Uterus (tissue), 4 donors: ENCODE measurements around the gene SFXN3. TPM values are rescaled to one million over a fixed set of nuclear protein-coding genes. Genes with fewer than 3 reads are reported as not detected.

Experiments
- total RNA-seq, 4 donors: library from RNA; depleted of rRNA in 3 of 4; stranded (reverse); fragments of >200 nt in 3 of 4; gene quantifications; one replicate each; pipeline versions ENCODE4 v1.1.0 to v1.2.4, GENCODE V29; 2014 to 2023
- donor health status: DM: yes; HTN: yes; CAD: no.

The SFXN3 gene
- total RNA-seq, 4 donors from 2014 or later: 34.6 to 161 (median 58.1) TPM

Other genes starting within 250 kb of the SFXN3 start
- 100 to 1,000 TPM in 1 of 4 donors, 10 to 100 TPM in 3; 27.9 to 102 (median 59.9) TPM for gene SLF2, start 118.3 kb upstream of the SFXN3 start, total RNA-seq
- 10 to 100 TPM in 1 of 4 donors, 1 to 10 TPM in 3; 2.6 to 10.3 (median 4.2) TPM for gene SEMA4G, start 61.7 kb upstream of the SFXN3 start, total RNA-seq
- gene MRPL43, start 43.7 kb upstream of the SFXN3 start, total RNA-seq: 100 to 1,000 TPM in 1 of 4 donors, 10 to 100 TPM in 3; 36.9 to 134 (median 51.8) TPM
- gene TWNK, start 43.7 kb upstream of the SFXN3 start, total RNA-seq: 10 to 100 TPM in 1 of 4 donors, 1 to 10 TPM in 2, under 1 TPM in 1; 0.51 to 11.8 (median 6.2) TPM
- gene LZTS2, start 31.4 kb upstream of the SFXN3 start, total RNA-seq: 100 to 1,000 TPM in 2 of 4 donors, 10 to 100 TPM in 2; 51.5 to 123 (median 85.2) TPM
- gene PDZD7, start 105 bp upstream of the SFXN3 start, total RNA-seq: 1 to 10 TPM in 1 of 4 donors, under 1 TPM in 2, not detected in 1; under 0.01 to 1.3 (median 0.61) TPM
- gene KAZALD1, start 30.8 kb downstream of the SFXN3 start, total RNA-seq: 10 to 100 TPM in 1 of 4 donors, 1 to 10 TPM in 1, under 1 TPM in 1, not detected in 1; 0.26 to 34.6 (median 6.3) TPM
- not detected for gene TLX1, start 100.1 kb downstream of the SFXN3 start, total RNA-seq
- gene LBX1, start 198.2 kb downstream of the SFXN3 start, total RNA-seq: not detected